ENCODE data around the gene GAS2L1. TPM values are rescaled to one million over a fixed set of nuclear protein-coding genes. Genes with fewer than 3 reads are reported as not detected.

The GAS2L1 gene
- polyA plus RNA-seq, 1 donor from 2014 or later = 0.77 TPM

- no peaks in the 10 kb centered on the region for H4K20me1 ChIP-seq (ENCODE audit: insufficient read depth)
- no peak overlapping the region for H3K4me2 ChIP-seq (ENCODE audit: low read length)
- H3K79me2 ChIP-seq (replicated peaks; ENCODE audit: insufficient read depth, low read length) = no peaks in the 10 kb centered on the region
- no peak for TF ChIP-seq EP300 (conservative IDR thresholded peaks at IDR 0.05; ENCODE audit: poor library complexity, severe bottlenecking)
- no peak for TF ChIP-seq MXI1 (conservative IDR thresholded peaks at IDR 0.05; ENCODE audit: poor library complexity, severe bottlenecking)
- no peak for TF ChIP-seq SMC3 (conservative IDR thresholded peaks at IDR 0.05; ENCODE audit: poor library complexity)
- TF ChIP-seq REST (IDR thresholded peaks at IDR 0.05; ENCODE audit: borderline replicate concordance) = no peak
- no peak for TF ChIP-seq TAF1 (IDR thresholded peaks at IDR 0.05; ENCODE audit: low read depth)
- no peak for TF ChIP-seq RAD21 (conservative IDR thresholded peaks at IDR 0.05)
- TF ChIP-seq CTCF (IDR thresholded peaks at IDR 0.05; ENCODE audit: poor library complexity, severe bottlenecking) = no peak
- TF ChIP-seq POLR2AphosphoS5 (IDR thresholded peaks at IDR 0.05) = no peak
- no peaks in the 10 kb centered on the region for H3K9me2 ChIP-seq (ENCODE audit: insufficient read depth, low read length)
- H3K9me3 ChIP-seq (ENCODE audit: low read length) = no peaks in the 10 kb centered on the region
- H3K27ac ChIP-seq (ENCODE audit: low read length) = no peak overlapping the region
- no peak overlapping the region for H2AFZ ChIP-seq (ENCODE audit: low read depth, low read length)
- H3F3A ChIP-seq (ENCODE audit: insufficient read depth, low read length, poor library complexity, severe bottlenecking) = no peaks in the 10 kb centered on the region
- no peak overlapping the region for H3K4me3 ChIP-seq (ENCODE audit: low read length)
- H3K36me3 ChIP-seq (ENCODE audit: insufficient read depth, low read length) = peaks cover 9% of the 10 kb centered on the region
- no peak overlapping the region for H3K9ac ChIP-seq (ENCODE audit: low read length)
- no peaks in the 10 kb centered on the region for H3K27me3 ChIP-seq (ENCODE audit: insufficient read depth, low read depth, low read length)
Observed at GRCh38 chr22:29348041-29348440, 41.6 kb downstream of the GAS2L1 start.

- Histone ChIP-seq H4K20me1 (ENCODE audit: insufficient read depth) (no peaks in the 10 kb centered on the region), H3K4me3 (ENCODE audit: low read length) (no peak overlapping the region), H3K9ac (ENCODE audit: low read length) (no peak overlapping the region), H2AFZ (ENCODE audit: low read depth, low read length) (no peak overlapping the region), H3K79me2 (replicated peaks; ENCODE audit: insufficient read depth, low read length) (no peaks in the 10 kb centered on the region), H3K27ac (ENCODE audit: low read length) (no peak overlapping the region), H3K4me2 (ENCODE audit: low read length) (no peak overlapping the region), H3K9me2 (ENCODE audit: insufficient read depth, low read length) (no peaks in the 10 kb centered on the region), H3F3A (ENCODE audit: insufficient read depth, low read length, poor library complexity, severe bottlenecking) (no peaks in the 10 kb centered on the region), H3K9me3 (ENCODE audit: low read length) (no peaks in the 10 kb centered on the region), H3K27me3 (ENCODE audit: insufficient read depth, low read depth, low read length) (no peaks in the 10 kb centered on the region), H3K36me3 (ENCODE audit: insufficient read depth, low read length) (peaks cover 9% of the 10 kb centered on the region)
- TF ChIP-seq POLR2AphosphoS5 (IDR thresholded peaks at IDR 0.05) (no peak), RAD21 (conservative IDR thresholded peaks at IDR 0.05) (no peak), EZH2 (IDR thresholded peaks at IDR 0.05; ENCODE audit: borderline replicate concordance, insufficient read depth, low read length, poor library complexity, severe bottlenecking) (no peak), REST (IDR thresholded peaks at IDR 0.05; ENCODE audit: borderline replicate concordance) (no peak), CTCF (IDR thresholded peaks at IDR 0.05; ENCODE audit: poor library complexity, severe bottlenecking) (no peak), EP300 (conservative IDR thresholded peaks at IDR 0.05; ENCODE audit: poor library complexity, severe bottlenecking) (no peak), SMC3 (conservative IDR thresholded peaks at IDR 0.05; ENCODE audit: poor library complexity) (no peak), MXI1 (conservative IDR thresholded peaks at IDR 0.05; ENCODE audit: poor library complexity, severe bottlenecking) (no peak), TAF1 (IDR thresholded peaks at IDR 0.05; ENCODE audit: low read depth) (no peak)
Observed at GRCh38 chr22:29348956-29349355, 42.5 kb downstream of the GAS2L1 start.
